Measurements from ENCODE around the gene DCHS1. TPM values are rescaled to one million over a fixed set of nuclear protein-coding genes. Genes with fewer than 3 reads are reported as not detected.

DCHS1 gene
- total and polyA plus RNA-seq, 10 of the 15 experiments (the other 5 are each of a cell fraction or from before 2014, with no cell fraction given) = 0.02 to 0.64 (median 0.18) TPM; not detected in 1

DNA sequence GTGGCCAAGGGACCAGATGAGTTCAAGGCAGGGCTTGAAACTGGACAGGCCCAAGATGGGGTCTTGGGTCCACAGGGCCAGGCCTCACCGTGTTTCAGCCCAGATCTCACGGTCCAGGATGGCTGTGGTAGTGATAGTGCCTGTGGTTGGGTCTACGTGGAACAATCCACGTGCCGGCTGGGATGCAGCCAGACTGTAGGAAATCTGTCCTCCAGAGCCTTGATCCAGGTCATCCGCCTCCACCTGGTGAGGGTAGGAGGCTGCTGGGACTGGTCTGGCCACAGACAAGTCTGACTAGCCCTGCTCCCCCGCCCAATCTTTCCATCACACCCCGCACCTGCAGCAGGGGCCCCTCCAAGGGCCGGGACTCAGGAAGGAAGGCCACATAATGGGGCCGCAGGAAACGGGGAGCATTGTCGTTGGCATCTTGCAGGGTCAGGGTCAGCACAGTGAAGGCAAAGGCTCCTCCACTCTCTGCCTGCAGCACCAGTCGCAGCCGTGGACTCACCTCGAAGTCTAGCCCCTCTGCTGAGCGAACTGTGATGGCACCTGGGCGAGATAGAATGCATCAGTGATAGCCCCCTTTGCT is 29.7 kb downstream of the DCHS1 start:
- H3K27ac ChIP-seq (ENCODE audit: control insufficient read depth, insufficient read depth) = no peak overlapping the region
- TF ChIP-seq ESRRA (IDR thresholded peaks at IDR 0.05; ENCODE audit: low read length) = no peak
- TF ChIP-seq ZBTB4 (CRISPR knock-in tag; IDR thresholded peaks at IDR 0.05) = no peak
- no peak for TF ChIP-seq RUNX3 (IDR thresholded peaks at IDR 0.05; ENCODE audit: low read length)
- TF ChIP-seq, protein P1, sequence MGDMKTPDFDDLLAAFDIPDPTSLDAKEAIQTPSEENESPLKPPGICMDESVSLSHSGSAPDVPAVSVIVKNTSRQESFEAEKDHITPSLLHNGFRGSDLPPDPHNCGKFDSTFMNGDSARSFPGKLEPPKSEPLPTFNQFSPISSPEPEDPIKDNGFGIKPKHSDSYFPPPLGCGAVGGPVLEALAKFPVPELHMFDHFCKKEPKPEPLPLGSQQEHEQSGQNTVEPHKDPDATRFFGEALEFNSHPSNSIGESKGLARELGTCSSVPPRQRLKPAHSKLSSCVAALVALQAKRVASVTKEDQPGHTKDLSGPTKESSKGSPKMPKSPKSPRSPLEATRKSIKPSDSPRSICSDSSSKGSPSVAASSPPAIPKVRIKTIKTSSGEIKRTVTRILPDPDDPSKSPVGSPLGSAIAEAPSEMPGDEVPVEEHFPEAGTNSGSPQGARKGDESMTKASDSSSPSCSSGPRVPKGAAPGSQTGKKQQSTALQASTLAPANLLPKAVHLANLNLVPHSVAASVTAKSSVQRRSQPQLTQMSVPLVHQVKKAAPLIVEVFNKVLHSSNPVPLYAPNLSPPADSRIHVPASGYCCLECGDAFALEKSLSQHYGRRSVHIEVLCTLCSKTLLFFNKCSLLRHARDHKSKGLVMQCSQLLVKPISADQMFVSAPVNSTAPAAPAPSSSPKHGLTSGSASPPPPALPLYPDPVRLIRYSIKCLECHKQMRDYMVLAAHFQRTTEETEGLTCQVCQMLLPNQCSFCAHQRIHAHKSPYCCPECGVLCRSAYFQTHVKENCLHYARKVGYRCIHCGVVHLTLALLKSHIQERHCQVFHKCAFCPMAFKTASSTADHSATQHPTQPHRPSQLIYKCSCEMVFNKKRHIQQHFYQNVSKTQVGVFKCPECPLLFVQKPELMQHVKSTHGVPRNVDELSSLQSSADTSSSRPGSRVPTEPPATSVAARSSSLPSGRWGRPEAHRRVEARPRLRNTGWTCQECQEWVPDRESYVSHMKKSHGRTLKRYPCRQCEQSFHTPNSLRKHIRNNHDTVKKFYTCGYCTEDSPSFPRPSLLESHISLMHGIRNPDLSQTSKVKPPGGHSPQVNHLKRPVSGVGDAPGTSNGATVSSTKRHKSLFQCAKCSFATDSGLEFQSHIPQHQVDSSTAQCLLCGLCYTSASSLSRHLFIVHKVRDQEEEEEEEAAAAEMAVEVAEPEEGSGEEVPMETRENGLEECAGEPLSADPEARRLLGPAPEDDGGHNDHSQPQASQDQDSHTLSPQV (IDR thresholded peaks at IDR 0.05) = no peak
- TF ChIP-seq HDAC2 (IDR thresholded peaks at IDR 0.05) = no peak
- TF ChIP-seq ZNF622 (IDR thresholded peaks at IDR 0.05) = no peak
- TF ChIP-seq, protein P2, sequence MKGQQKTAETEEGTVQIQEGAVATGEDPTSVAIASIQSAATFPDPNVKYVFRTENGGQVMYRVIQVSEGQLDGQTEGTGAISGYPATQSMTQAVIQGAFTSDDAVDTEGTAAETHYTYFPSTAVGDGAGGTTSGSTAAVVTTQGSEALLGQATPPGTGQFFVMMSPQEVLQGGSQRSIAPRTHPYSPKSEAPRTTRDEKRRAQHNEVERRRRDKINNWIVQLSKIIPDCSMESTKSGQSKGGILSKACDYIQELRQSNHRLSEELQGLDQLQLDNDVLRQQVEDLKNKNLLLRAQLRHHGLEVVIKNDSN (IDR thresholded peaks at IDR 0.05; ENCODE audit: borderline replicate concordance, extremely low read length, insufficient read depth, low read depth, low read length) = no peak
- TF ChIP-seq FOS (IDR thresholded peaks at IDR 0.05; ENCODE audit: borderline replicate concordance, extremely low read depth, insufficient read length) = no peak
- no peaks in the 10 kb centered on the region for H3K9me3 ChIP-seq (replicated peaks; ENCODE audit: control insufficient read depth, insufficient read depth, low read length)
- no TSS peak for BruUV-seq (replicated peaks)
- no peaks in the 10 kb centered on the region for H3K79me2 ChIP-seq (ENCODE audit: control insufficient read depth, insufficient read depth, low read length)
- no peak overlapping the region for H2AFZ ChIP-seq (ENCODE audit: control insufficient read depth, low read depth, low read length)
- H3K9ac ChIP-seq (ENCODE audit: control insufficient read depth, insufficient read depth, low read length) = no peak overlapping the region
- H3K4me1 ChIP-seq (ENCODE audit: control insufficient read depth, insufficient read depth, low read length) = peaks cover 9% of the 10 kb centered on the region
- no peak for DNase-seq (ENCODE audit: low read depth, low spot score)
- no peak for FAIRE-seq
- no peak overlapping the region for H3K4me3 ChIP-seq
- WGBS (ENCODE audit: insufficient coverage, insufficient replicate concordance, low lambda C conversion rate, missing lambda C conversion rate) = 65% methylated on average over 17 of the region's 17 CpGs
- RAD21 ChIA-PET (ENCODE audit: unreplicated experiment) = no interaction called here
- no peaks in the 10 kb centered on the region for H3K36me3 ChIP-seq (ENCODE audit: control insufficient read depth in 2 of 2, insufficient read depth in 2 of 2, low read length in 1 of 2)
- CTCF ChIA-PET = no interaction called here
- intact Hi-C loops (cut with micrococcal nuclease; ENCODE audit: unreplicated experiment) (no loop called here), in situ Hi-C loops (cut with MboI) (no loop called here)
- no peaks in the 10 kb centered on the region for H3K27me3 ChIP-seq (replicated peaks in 1 of 2; ENCODE audit: control insufficient read depth in 2 of 2, insufficient read depth in 2 of 2, low read length in 1 of 2)
- SMC1A ChIA-PET (ENCODE audit: uncharacterized antibody, unreplicated experiment) = no interaction called here
- POLR2A ChIA-PET = interaction anchor here (9.1 kb wide), 1 partner anchor 16 kb away, joined by 85 read pairs; the partner anchor contains the start of gene TAF10
- H4K20me1 ChIP-seq (ENCODE audit: control insufficient read depth, insufficient read depth) = no peaks in the 10 kb centered on the region
- ATAC-seq = no peak
- no peak overlapping the region for H3K4me2 ChIP-seq (ENCODE audit: control insufficient read depth, insufficient read depth)

Data from GM12878 (cell line).